Mammary epithelial cell (primary cell): ENCODE results near the gene SUN1.

Experiments
- EZH2 ChIP-seq: IDR thresholded peaks from 2 replicates; pipeline ENCODE4 v1.6.1; 2012; ENCODE audit warnings: low read length, inconsistent platforms, borderline replicate concordance
- TF ChIP-seq, protein P1 (sequence below), 2 donors: IDR thresholded peaks in 1 of 2; conservative IDR thresholded peaks in 1 of 2; 2 replicates each; pipeline ENCODE4 v1.5.1; 2011 to 2012; ENCODE audit warnings: inconsistent platforms in 2 of 2, low read length in 2 of 2, mild to moderate bottlenecking in 2 of 2, control low read depth in 1 of 2, low read depth in 1 of 2; ENCODE audit not compliant: insufficient read depth in 1 of 2; ENCODE audit errors: extremely low read depth in 1 of 2

DNA sequence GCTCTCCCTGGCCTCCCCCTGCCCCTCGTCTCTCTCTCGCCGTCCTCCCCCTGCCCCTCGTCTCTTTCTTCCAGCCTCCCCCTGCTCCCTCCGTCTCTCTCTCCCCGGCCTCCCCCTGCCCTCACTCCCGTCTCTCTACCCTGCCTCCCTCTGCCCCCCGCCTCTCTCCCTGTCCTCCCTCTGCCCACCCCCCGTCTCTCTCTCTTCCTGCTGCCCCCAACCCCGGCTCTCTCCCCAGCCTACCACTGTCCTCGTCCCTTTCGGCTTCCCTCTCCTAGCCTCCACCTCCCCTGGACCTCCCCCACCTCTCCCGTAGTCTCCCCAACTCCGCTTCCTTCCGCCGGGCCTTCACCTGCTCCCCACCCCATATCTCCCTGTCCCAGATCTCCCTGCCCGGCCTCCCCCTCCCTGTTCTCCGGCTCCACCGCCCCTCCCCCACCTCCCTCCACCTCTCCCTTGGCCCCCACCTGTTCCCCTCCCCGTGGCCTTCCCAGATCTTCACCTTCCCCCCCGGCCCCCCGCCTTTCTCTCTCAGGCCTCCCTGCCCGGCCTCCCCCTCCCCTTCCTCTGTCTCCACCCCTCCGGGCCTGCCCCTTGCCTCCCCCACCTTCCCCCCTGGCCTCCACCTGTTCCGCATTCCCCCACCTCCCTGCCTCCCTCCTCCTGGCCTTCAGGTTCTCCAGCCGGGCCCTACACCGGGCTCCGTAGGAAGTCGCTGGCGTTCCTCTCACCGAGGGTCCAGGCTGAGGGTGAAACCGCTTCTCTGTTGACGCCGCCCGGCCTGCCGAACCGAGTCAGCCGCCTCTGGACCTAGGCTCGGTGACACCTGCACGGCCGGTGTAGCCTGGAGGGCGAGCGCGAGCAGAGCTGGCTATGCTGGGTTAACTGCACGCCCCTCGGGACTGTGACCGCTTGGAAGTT is 45.3 kb downstream of the SUN1 start:
- TF ChIP-seq, protein P1, sequence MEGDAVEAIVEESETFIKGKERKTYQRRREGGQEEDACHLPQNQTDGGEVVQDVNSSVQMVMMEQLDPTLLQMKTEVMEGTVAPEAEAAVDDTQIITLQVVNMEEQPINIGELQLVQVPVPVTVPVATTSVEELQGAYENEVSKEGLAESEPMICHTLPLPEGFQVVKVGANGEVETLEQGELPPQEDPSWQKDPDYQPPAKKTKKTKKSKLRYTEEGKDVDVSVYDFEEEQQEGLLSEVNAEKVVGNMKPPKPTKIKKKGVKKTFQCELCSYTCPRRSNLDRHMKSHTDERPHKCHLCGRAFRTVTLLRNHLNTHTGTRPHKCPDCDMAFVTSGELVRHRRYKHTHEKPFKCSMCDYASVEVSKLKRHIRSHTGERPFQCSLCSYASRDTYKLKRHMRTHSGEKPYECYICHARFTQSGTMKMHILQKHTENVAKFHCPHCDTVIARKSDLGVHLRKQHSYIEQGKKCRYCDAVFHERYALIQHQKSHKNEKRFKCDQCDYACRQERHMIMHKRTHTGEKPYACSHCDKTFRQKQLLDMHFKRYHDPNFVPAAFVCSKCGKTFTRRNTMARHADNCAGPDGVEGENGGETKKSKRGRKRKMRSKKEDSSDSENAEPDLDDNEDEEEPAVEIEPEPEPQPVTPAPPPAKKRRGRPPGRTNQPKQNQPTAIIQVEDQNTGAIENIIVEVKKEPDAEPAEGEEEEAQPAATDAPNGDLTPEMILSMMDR (conservative IDR thresholded peaks at IDR 0.05 in 1 of 2, IDR thresholded peaks at IDR 0.05 in 1 of 2; ENCODE audit: extremely low read depth in 1 of 2, insufficient read depth in 1 of 2, low read depth in 1 of 2, low read length in 2 of 2): no peak
- no peak for TF ChIP-seq EZH2
